ENCODE results near the gene CADM2. TPM values are rescaled to one million over a fixed set of nuclear protein-coding genes. Genes with fewer than 3 reads are reported as not detected.

Gene CADM2
- total RNA-seq, 2 donors from 2014 or later: not detected

DNA sequence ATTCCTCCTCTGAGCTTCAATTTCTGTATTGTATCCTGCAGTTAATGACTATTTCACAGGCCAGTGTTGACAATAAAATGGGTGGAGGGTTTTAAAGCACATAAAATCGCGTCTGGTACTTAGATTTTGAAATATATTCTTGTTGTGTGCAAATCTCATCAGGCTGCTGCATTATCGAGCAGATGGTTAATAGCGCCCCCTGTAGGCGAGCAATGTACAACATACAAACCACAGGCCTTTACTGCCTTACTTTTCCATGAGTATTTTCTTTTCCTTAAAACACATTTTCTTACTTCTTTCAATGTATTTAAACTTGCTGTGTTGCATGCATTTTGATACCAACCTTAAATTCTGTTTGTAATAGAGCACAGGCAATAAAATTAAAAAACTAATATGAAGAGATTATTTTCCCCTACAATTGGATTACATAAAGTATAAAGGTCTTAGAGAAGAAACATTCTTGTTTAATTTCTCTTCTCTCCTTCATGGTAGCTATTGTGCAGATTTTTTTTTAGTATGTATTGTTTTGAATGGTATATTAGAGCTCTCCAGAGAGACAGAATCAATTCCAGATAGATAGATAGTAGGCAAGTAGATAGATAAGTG, 608.4 kb downstream of the CADM2 start:
- Mint-ChIP-seq H3K27me3 (no peaks in the 10 kb centered on the region), H3K9me3 (no peaks in the 10 kb centered on the region), H3K36me3 (ENCODE audit: low read depth) (no peaks in the 10 kb centered on the region), H3K4me3 (no peak overlapping the region), H3K27ac (no peak overlapping the region), H3K4me1 (no peaks in the 10 kb centered on the region)
- no peak for ATAC-seq (replicated peaks)

- Mint-ChIP-seq H3K27ac (no peak overlapping the region), H3K4me1 (no peaks in the 10 kb centered on the region), H3K9me3 (no peaks in the 10 kb centered on the region), H3K36me3 (ENCODE audit: low read depth) (no peaks in the 10 kb centered on the region), H3K4me3 (no peak overlapping the region), H3K27me3 (no peaks in the 10 kb centered on the region)
- no peak for ATAC-seq (replicated peaks)
Observed at GRCh38 chr3:85570819-85571218, 612.0 kb downstream of the CADM2 start.

DNA sequence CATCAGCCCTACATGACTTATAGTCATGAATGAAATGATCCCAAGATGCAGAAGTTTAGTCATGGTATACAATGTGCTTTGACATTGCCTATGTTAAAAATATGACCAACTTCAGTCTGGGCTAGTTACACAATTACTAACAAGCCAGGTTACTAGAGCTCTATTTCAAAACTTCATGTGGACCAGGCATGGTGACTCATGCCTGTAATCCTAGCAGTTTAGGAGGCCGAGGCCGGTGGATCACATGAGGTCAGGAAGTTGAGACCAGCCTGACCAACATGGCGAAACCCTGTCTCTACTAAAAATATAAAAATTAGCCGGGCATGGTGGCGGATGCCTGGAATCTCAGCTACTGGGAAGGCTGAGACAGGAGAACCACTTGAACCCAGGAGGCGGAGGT, 613.0 kb downstream of the CADM2 start:
- no peak overlapping the region for H3K4me3 Mint-ChIP-seq
- ATAC-seq (replicated peaks): no peak
- no peaks in the 10 kb centered on the region for H3K36me3 Mint-ChIP-seq (ENCODE audit: low read depth)
- H3K4me1 Mint-ChIP-seq: no peaks in the 10 kb centered on the region
- H3K9me3 Mint-ChIP-seq: no peaks in the 10 kb centered on the region
- H3K27me3 Mint-ChIP-seq: no peaks in the 10 kb centered on the region
- no peak overlapping the region for H3K27ac Mint-ChIP-seq

DNA sequence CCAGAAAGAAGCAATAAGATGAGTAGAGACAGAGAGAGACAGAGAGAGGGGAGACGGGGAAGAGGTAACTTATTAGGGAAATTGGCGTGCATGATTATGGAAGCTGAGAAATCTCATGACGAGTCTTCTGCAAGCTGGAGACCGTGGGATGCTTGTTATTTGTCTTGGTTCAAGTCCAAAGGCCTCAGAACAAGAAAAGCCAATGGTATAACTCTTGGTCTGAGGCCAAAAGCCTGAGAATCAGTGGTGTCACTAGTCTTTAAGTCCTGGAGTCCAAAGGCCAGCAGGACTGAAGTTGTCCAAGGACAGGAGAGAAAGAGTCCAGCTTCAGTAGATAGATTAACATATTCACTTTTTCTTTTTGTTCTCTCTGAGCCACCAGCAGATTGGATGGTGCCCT, 613.6 kb downstream of the CADM2 start:
- Mint-ChIP-seq H3K4me3 (no peak overlapping the region), H3K27ac (no peak overlapping the region), H3K4me1 (no peaks in the 10 kb centered on the region), H3K9me3 (no peaks in the 10 kb centered on the region), H3K36me3 (ENCODE audit: low read depth) (no peaks in the 10 kb centered on the region), H3K27me3 (no peaks in the 10 kb centered on the region)
- ATAC-seq (replicated peaks): no peak

GRCh38 chr3:85572978-85573377, 614.2 kb downstream of the CADM2 start:
- no peaks in the 10 kb centered on the region for H3K27me3 Mint-ChIP-seq
- H3K27ac Mint-ChIP-seq: no peak overlapping the region
- no peak for ATAC-seq (replicated peaks)
- H3K36me3 Mint-ChIP-seq (ENCODE audit: low read depth): no peaks in the 10 kb centered on the region
- no peak overlapping the region for H3K4me3 Mint-ChIP-seq
- no peaks in the 10 kb centered on the region for H3K4me1 Mint-ChIP-seq
- H3K9me3 Mint-ChIP-seq: no peaks in the 10 kb centered on the region

- Mint-ChIP-seq H3K9me3 (no peaks in the 10 kb centered on the region), H3K27me3 (no peaks in the 10 kb centered on the region), H3K4me1 (no peaks in the 10 kb centered on the region), H3K27ac (no peak overlapping the region), H3K36me3 (ENCODE audit: low read depth) (no peaks in the 10 kb centered on the region), H3K4me3 (no peak overlapping the region)
- no peak for ATAC-seq (replicated peaks)
Observed at GRCh38 chr3:85574006-85574705, 615.4 kb downstream of the CADM2 start.

- no peaks in the 10 kb centered on the region for H3K36me3 Mint-ChIP-seq (ENCODE audit: low read depth)
- H3K9me3 Mint-ChIP-seq: no peaks in the 10 kb centered on the region
- H3K4me1 Mint-ChIP-seq: no peaks in the 10 kb centered on the region
- no peak overlapping the region for H3K4me3 Mint-ChIP-seq
- H3K27ac Mint-ChIP-seq: no peak overlapping the region
- ATAC-seq (replicated peaks): no peak
- H3K27me3 Mint-ChIP-seq: no peaks in the 10 kb centered on the region
Observed at GRCh38 chr3:85576091-85576690, 617.4 kb downstream of the CADM2 start.

DNA sequence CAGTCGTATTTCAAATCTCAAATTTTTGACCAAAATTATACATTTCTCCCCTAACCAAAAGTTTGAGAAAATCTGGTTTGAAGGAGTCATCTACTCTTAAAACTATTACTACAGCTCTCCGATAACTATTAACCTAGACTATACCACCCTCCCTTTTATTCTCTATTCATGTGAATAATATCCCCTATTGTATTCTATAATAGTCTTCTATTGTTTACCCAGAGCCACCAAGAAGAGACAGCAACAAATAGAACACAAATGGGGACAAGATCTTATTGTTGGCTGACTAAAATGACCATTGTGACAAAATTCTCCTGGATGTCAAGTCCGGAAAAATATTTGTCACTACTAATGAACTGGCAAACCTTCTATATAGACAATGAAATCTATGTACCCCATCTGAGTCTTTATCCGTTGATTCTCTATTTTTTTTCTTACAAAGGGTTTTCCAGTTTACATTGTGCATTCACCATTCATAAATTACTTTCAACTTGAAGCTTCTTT, 618.0 kb downstream of the CADM2 start:
- no peaks in the 10 kb centered on the region for H3K27me3 Mint-ChIP-seq
- no peak for ATAC-seq (replicated peaks)
- no peaks in the 10 kb centered on the region for H3K4me1 Mint-ChIP-seq
- no peak overlapping the region for H3K4me3 Mint-ChIP-seq
- H3K36me3 Mint-ChIP-seq (ENCODE audit: low read depth): no peaks in the 10 kb centered on the region
- no peak overlapping the region for H3K27ac Mint-ChIP-seq
- H3K9me3 Mint-ChIP-seq: no peaks in the 10 kb centered on the region

- Mint-ChIP-seq H3K4me3 (no peak overlapping the region), H3K27me3 (no peaks in the 10 kb centered on the region), H3K27ac (no peak overlapping the region), H3K36me3 (ENCODE audit: low read depth) (no peaks in the 10 kb centered on the region), H3K4me1 (no peaks in the 10 kb centered on the region), H3K9me3 (no peaks in the 10 kb centered on the region)
- ATAC-seq (replicated peaks): no peak
Observed at GRCh38 chr3:85584779-85585356, 626.1 kb downstream of the CADM2 start.

GRCh38 chr3:85586018-85586417, 627.2 kb downstream of the CADM2 start:
- Mint-ChIP-seq H3K9me3 (no peaks in the 10 kb centered on the region), H3K4me1 (no peaks in the 10 kb centered on the region), H3K27me3 (no peaks in the 10 kb centered on the region), H3K36me3 (ENCODE audit: low read depth) (no peaks in the 10 kb centered on the region), H3K27ac (no peak overlapping the region), H3K4me3 (no peak overlapping the region)
- ATAC-seq (replicated peaks): no peak

GRCh38 chr3:85589145-85589544, 630.4 kb downstream of the CADM2 start:
- H3K27ac Mint-ChIP-seq: no peak overlapping the region
- ATAC-seq (replicated peaks): no peak
- H3K4me1 Mint-ChIP-seq: no peaks in the 10 kb centered on the region
- no peaks in the 10 kb centered on the region for H3K36me3 Mint-ChIP-seq (ENCODE audit: low read depth)
- H3K9me3 Mint-ChIP-seq: no peaks in the 10 kb centered on the region
- no peaks in the 10 kb centered on the region for H3K27me3 Mint-ChIP-seq
- H3K4me3 Mint-ChIP-seq: no peak overlapping the region

DNA sequence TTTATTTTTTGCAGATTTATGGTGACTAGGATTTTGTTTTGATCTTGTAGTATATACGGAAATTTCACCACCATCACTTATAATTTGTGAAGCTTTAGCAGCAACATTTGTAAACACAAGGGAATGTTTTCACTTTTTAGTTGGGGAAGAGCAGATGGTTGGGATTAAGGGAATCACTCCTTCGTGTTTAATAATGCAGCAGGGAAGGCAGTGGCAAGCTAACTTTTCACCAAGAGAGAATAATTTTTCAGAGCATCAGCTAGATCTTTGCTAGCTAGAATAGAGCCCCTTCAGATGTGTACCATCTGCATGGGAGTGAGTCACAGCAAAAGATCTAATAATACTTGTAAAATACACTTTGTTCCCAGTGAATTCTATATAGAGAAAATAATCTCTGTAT, 632.7 kb downstream of the CADM2 start:
- no peak for ATAC-seq (replicated peaks)
- H3K4me3 Mint-ChIP-seq: no peak overlapping the region
- no peaks in the 10 kb centered on the region for H3K36me3 Mint-ChIP-seq (ENCODE audit: low read depth)
- H3K27ac Mint-ChIP-seq: no peak overlapping the region
- no peaks in the 10 kb centered on the region for H3K27me3 Mint-ChIP-seq
- H3K4me1 Mint-ChIP-seq: no peaks in the 10 kb centered on the region
- H3K9me3 Mint-ChIP-seq: no peaks in the 10 kb centered on the region

- no peak overlapping the region for H3K27ac Mint-ChIP-seq
- no peaks in the 10 kb centered on the region for H3K27me3 Mint-ChIP-seq
- ATAC-seq (replicated peaks): no peak
- no peak overlapping the region for H3K4me3 Mint-ChIP-seq
- no peaks in the 10 kb centered on the region for H3K4me1 Mint-ChIP-seq
- no peaks in the 10 kb centered on the region for H3K36me3 Mint-ChIP-seq (ENCODE audit: low read depth)
- H3K9me3 Mint-ChIP-seq: no peaks in the 10 kb centered on the region
Observed at GRCh38 chr3:85592256-85592655, 633.5 kb downstream of the CADM2 start.

DNA sequence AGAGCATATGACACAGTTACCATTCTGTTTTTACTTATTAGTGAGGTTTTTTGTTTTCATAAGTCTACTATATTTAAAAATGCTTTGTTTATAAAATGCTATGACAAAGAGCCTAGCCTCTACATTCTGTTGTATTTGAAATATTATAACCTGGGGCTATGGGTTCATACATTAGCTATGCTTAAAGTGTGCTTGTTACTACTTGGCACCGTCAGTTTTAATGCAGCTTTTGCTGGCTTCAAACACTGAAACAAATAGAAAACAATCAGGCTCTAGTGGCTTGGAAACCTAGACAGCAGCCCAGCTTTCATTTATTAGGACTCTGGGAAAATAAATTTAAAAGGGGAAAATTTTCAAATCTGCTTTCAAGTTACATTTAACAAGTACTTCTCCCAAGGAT, 635.9 kb downstream of the CADM2 start:
- Mint-ChIP-seq H3K27ac (no peak overlapping the region), H3K4me1 (no peaks in the 10 kb centered on the region), H3K36me3 (ENCODE audit: low read depth) (no peaks in the 10 kb centered on the region), H3K9me3 (no peaks in the 10 kb centered on the region), H3K4me3 (no peak overlapping the region), H3K27me3 (no peaks in the 10 kb centered on the region)
- ATAC-seq (replicated peaks): no peak

DNA sequence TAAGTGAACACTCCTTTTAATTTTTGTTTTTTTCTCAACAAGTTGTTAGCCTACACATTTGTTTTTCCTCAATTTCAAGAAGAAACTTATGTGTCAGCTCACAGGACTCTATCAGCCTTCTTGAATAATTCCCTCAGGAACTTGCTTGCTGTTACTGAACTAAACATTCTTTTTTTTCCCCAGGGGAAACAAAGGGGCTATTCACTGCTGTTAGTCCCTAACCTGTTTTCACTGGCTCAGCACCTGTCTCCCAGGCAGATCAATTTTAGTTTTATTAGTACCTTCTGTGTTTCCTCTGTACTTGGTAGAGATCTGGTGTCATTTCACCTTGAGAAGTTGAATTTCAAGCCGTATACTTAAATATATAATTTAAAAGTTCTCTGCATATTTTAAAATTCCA, 644.6 kb downstream of the CADM2 start:
- no peak for ATAC-seq (replicated peaks)
- no peaks in the 10 kb centered on the region for H3K36me3 Mint-ChIP-seq (ENCODE audit: low read depth)
- no peaks in the 10 kb centered on the region for H3K27me3 Mint-ChIP-seq
- no peaks in the 10 kb centered on the region for H3K4me1 Mint-ChIP-seq
- H3K9me3 Mint-ChIP-seq: peaks cover 5% of the 10 kb centered on the region
- no peak overlapping the region for H3K4me3 Mint-ChIP-seq
- no peak overlapping the region for H3K27ac Mint-ChIP-seq

Measured in activated T-helper 17 cell treated with anti-CD3 and anti-CD28 coated beads, Interleukin-2, amount 50 U/mL, for 72 hours (primary cell).